ENCODE data around the gene RAE1. TPM values are rescaled to one million over a fixed set of nuclear protein-coding genes. Genes with fewer than 3 reads are reported as not detected.

RAE1 gene
- total and polyA plus RNA-seq, 2 of the 8 experiments (the other 6 are each of a cell fraction or from before 2014, with no cell fraction given): 35.9 to 44.9 TPM

DNA sequence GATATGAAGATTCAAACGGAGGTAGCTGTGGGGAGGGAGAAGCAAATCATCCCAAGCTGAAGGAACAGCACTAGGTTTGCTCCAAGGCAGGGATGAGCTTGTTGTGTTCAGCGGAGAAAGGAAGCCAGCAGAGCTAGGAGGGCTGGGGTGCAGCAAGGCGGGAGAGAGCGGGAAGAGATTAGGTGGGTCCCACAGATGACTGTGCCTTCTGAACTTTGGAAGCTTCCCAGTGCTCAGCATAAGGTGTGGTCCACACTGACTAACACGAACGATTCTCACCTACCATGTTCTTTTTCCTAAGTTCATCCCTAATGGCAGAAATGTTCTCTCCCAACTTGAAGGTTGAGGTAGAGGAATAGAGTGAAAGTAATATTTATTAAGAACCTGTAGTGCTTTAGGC, 1.2 kb downstream of the RAE1 start (continued):
- no peak for TF ChIP-seq USF2 (IDR thresholded peaks at IDR 0.05; ENCODE audit: low read length)
- TF ChIP-seq JUN (IDR thresholded peaks at IDR 0.05; ENCODE audit: low read depth, low read length): no peak
- TF ChIP-seq HDAC2 (IDR thresholded peaks at IDR 0.05; ENCODE audit: borderline replicate concordance in 1 of 2, low read depth in 2 of 2, low read length in 2 of 2): no peak
- TF ChIP-seq TAF7 (optimal IDR thresholded peaks at IDR 0.05; ENCODE audit: borderline replicate concordance, low read depth, low read length): no peak
- no peak for TF ChIP-seq PHF8 (conservative IDR thresholded peaks at IDR 0.05; ENCODE audit: low read depth, low read length)
- no peak for TF ChIP-seq HDAC6 (IDR thresholded peaks at IDR 0.05; ENCODE audit: low read depth, low read length)
- TF ChIP-seq SAP30 (IDR thresholded peaks at IDR 0.05; ENCODE audit: insufficient read depth, insufficient replicate concordance, low read length): no peak
- TF ChIP-seq ZNF274 (IDR thresholded peaks at IDR 0.05; ENCODE audit: borderline replicate concordance, extremely low read depth, low read length): no peak

Data from H1 (cell line).